HEK293 (cell line): ENCODE measurements around the gene TAGLN2.
A peak's percentile ranks its signal among the peaks of the same experiment; 100 is the strongest.

ENCODE experiments used
- CTCF ChIA-PET: fragments of 350-600 bp; formaldehyde crosslinking; extraction: SDS; loops from one replicate; lab custom pipeline; 2021; ENCODE audit warnings: antibody characterized with exemption; lab: Yijun Ruan, JAX
- POLR2A ChIA-PET: fragments of 300-600 bp; formaldehyde crosslinking; extraction: SDS; loops from one replicate; lab custom pipeline; 2020; ENCODE audit warnings: antibody characterized with exemption, inconsistent platforms; lab: Yijun Ruan, JAX
- H3K27ac ChIP-seq: fragments of 200-500 bp; sonication (Bioruptor generic); 2 replicates; pipeline ENCODE4 v1.5.1; 2014; ENCODE audit warnings: low read depth, low read length, control low read depth, inconsistent platforms; ENCODE audit errors: extremely low read depth
- H3K36me3 ChIP-seq, 2 experiments: fragments of 200-500 bp in 1 of 2; sonication (Bioruptor generic) in 1 of 2; 1 replicate in 1 of 2; 2 replicates in 1 of 2; pipeline ENCODE4 v1.5.1; 2014 to 2017; ENCODE audit warnings: inconsistent platforms in 2 of 2, low read length in 2 of 2; ENCODE audit not compliant: control insufficient read depth in 2 of 2, insufficient read depth in 1 of 2
- H3K4me1 ChIP-seq: fragments of 200-500 bp; sonication (Bioruptor generic); 2 replicates; pipeline ENCODE4 v1.5.1; 2014; ENCODE audit warnings: mild to moderate bottlenecking, low read length, inconsistent platforms; ENCODE audit not compliant: control insufficient read depth, insufficient read depth
- H3K4me3 ChIP-seq: 2 replicates; pipeline ENCODE4 v1.5.1; 2011; ENCODE audit warnings: low read depth, mild to moderate bottlenecking, control low read depth, low read length, moderate library complexity
- H3K9me3 ChIP-seq: fragments of 200-500 bp; sonication (Bioruptor generic); 2 replicates; pipeline ENCODE4 v1.5.1; 2014; ENCODE audit warnings: low read depth, low read length, inconsistent platforms; ENCODE audit not compliant: control insufficient read depth, insufficient read depth
- HOXC10 ChIP-seq: sonication (generic); formaldehyde crosslinking; IDR thresholded peaks from 2 replicates; pipeline ENCODE4 v1.8.1; 2023; ENCODE audit warnings: mild to moderate bottlenecking, missing genetic modification reagents
- IKZF3 ChIP-seq: fragments of 450-650 bp; IDR thresholded peaks from 2 replicates; pipeline ENCODE4 v1.5.0; 2018; ENCODE audit warnings: missing biosample characterization, mild to moderate bottlenecking, missing genetic modification characterization, moderate library complexity
- SP3 ChIP-seq: fragments of 450-650 bp; formaldehyde crosslinking; IDR thresholded peaks from 2 replicates; pipeline ENCODE4 v1.5.1; 2016; ENCODE audit warnings: missing biosample characterization, missing genetic modification characterization
- ZBTB17 ChIP-seq: fragments of 450-650 bp; formaldehyde crosslinking; IDR thresholded peaks from 2 replicates; pipeline ENCODE4 v1.5.1; 2016; ENCODE audit warnings: missing biosample characterization, missing genetic modification characterization
- ZBTB20 ChIP-seq: fragments of 450-650 bp; formaldehyde crosslinking; IDR thresholded peaks from 2 replicates; pipeline ENCODE4 v1.5.1; 2016; ENCODE audit warnings: missing biosample characterization, missing genetic modification characterization
- ZBTB48 ChIP-seq: fragments of 450-650 bp; formaldehyde crosslinking; IDR thresholded peaks from 2 replicates; pipeline ENCODE4 v1.5.1; 2016; ENCODE audit warnings: missing biosample characterization, missing genetic modification characterization
- ZEB2 ChIP-seq: fragments of 450-650 bp; formaldehyde crosslinking; IDR thresholded peaks from 2 replicates; pipeline ENCODE4 v1.5.1; 2016; ENCODE audit warnings: missing biosample characterization, missing genetic modification characterization
- ZNF10 ChIP-seq: fragments of 450-650 bp; formaldehyde crosslinking; IDR thresholded peaks from 2 replicates; pipeline ENCODE4 v1.5.1; 2017; ENCODE audit warnings: missing biosample characterization, missing genetic modification characterization
- ZNF341 ChIP-seq: fragments of 450-650 bp; formaldehyde crosslinking; IDR thresholded peaks from 2 replicates; pipeline ENCODE4; 2016; ENCODE audit warnings: low read depth, missing biosample characterization, missing genetic modification characterization
- ZNF366 ChIP-seq: fragments of 450-650 bp; formaldehyde crosslinking; conservative IDR thresholded peaks from 2 replicates; pipeline ENCODE4 v1.5.1; 2016; ENCODE audit warnings: missing biosample characterization, missing genetic modification characterization
- ZNF600 ChIP-seq: fragments of 450-650 bp; formaldehyde crosslinking; IDR thresholded peaks from 2 replicates; pipeline ENCODE4 v1.5.1; 2016; ENCODE audit warnings: missing biosample characterization, missing genetic modification characterization
- ZNF670 ChIP-seq: fragments of 450-650 bp; formaldehyde crosslinking; IDR thresholded peaks from 2 replicates; pipeline ENCODE4 v1.5.1; 2016; ENCODE audit warnings: missing biosample characterization, missing genetic modification characterization, low read depth
- TF ChIP-seq, protein P1 (sequence below): fragments of 450-650 bp; formaldehyde crosslinking; IDR thresholded peaks from 2 replicates; pipeline ENCODE4 v1.5.1; 2016; ENCODE audit warnings: missing biosample characterization, missing genetic modification characterization
- TF ChIP-seq, protein P2 (sequence below): fragments of 450-650 bp; formaldehyde crosslinking; IDR thresholded peaks from 2 replicates; pipeline ENCODE4 v1.5.1; 2016; ENCODE audit warnings: missing biosample characterization, missing genetic modification characterization
- TF ChIP-seq, protein P3 (sequence below): IDR thresholded peaks from 2 replicates; pipeline ENCODE4 v1.6.1; 2011; ENCODE audit warnings: mild to moderate bottlenecking, low read depth, low read length, borderline replicate concordance
- TF ChIP-seq, protein P4 (sequence below): fragments of 450-650 bp; formaldehyde crosslinking; IDR thresholded peaks from 2 replicates; pipeline ENCODE4; 2016; ENCODE audit warnings: missing biosample characterization, missing genetic modification characterization

Gene TAGLN2

DNA sequence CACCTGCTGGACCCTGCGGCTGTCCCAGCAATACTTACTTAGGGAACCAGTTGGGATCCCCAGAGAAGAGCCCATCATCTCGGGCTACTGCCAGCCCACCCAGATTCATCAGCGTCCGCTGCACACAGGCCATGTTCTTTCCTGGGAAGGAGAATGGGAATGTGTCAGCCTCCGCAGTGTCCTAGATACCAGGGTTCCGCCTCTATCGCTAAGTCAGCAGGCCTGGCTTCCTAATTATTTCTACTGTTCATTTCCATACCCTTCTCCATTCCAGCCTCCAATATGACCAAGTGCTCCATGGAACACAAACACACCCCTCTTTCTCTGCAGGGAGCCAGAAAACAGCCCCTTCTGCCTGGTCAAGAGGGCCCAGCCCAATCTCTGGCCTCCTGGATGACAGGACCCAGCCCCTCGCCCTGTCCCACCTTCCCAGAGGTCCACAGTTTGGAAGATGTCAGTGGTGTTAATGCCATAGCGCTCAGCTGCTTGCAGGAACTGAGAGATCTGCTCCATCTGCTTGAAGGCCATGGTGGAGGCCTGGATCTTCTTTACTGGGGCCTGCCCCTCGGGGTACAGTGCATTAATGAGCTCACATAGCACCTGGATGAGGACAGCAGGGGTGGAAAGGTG, 6.0 kb downstream of the TAGLN2 start:
- Histone ChIP-seq H3K4me3 (no peak overlapping the region), H3K36me3 (peaks cover 6 to 56% of the 10 kb centered on the region in 2 experiments; a peak in 2 of 3 replicates), H3K27ac (no peak overlapping the region), H3K4me1 (peaks cover 31% of the 10 kb centered on the region), H3K9me3 (no peaks in the 10 kb centered on the region)
- ChIA-PET POLR2A (interaction anchor here (0.8 to 1.5 kb wide), 2 partner anchors 13 to 29 kb away, joined by 3 read pairs; no protein-coding TSS in a partner anchor), CTCF (interaction anchor here (0.8 to 1.2 kb wide), 2 partner anchors 87 to 128 kb away, joined by 3 to 6 read pairs; no protein-coding TSS in a partner anchor)
- TF ChIP-seq SP3 (tag by site-specific recombination) (no peak), ZNF670 (tag by site-specific recombination) (no peak), HOXC10 (CRISPR knock-in tag) (no peak)
- TF ChIP-seq, protein P1, sequence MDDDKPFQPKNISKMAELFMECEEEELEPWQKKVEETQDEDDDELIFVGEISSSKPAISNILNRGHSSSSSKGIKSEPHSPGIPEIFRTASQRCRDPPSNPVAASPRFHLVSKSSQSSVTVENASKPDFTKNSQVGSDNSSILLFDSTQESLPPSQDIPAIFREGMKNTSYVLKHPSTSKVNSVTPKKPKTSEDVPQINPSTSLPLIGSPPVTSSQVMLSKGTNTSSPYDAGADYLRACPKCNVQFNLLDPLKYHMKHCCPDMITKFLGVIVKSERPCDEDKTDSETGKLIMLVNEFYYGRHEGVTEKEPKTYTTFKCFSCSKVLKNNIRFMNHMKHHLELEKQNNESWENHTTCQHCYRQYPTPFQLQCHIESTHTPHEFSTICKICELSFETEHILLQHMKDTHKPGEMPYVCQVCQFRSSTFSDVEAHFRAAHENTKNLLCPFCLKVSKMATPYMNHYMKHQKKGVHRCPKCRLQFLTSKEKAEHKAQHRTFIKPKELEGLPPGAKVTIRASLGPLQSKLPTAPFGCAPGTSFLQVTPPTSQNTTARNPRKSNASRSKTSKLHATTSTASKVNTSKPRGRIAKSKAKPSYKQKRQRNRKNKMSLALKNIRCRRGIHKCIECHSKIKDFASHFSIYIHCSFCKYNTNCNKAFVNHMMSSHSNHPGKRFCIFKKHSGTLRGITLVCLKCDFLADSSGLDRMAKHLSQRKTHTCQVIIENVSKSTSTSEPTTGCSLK, result no peak

DNA sequence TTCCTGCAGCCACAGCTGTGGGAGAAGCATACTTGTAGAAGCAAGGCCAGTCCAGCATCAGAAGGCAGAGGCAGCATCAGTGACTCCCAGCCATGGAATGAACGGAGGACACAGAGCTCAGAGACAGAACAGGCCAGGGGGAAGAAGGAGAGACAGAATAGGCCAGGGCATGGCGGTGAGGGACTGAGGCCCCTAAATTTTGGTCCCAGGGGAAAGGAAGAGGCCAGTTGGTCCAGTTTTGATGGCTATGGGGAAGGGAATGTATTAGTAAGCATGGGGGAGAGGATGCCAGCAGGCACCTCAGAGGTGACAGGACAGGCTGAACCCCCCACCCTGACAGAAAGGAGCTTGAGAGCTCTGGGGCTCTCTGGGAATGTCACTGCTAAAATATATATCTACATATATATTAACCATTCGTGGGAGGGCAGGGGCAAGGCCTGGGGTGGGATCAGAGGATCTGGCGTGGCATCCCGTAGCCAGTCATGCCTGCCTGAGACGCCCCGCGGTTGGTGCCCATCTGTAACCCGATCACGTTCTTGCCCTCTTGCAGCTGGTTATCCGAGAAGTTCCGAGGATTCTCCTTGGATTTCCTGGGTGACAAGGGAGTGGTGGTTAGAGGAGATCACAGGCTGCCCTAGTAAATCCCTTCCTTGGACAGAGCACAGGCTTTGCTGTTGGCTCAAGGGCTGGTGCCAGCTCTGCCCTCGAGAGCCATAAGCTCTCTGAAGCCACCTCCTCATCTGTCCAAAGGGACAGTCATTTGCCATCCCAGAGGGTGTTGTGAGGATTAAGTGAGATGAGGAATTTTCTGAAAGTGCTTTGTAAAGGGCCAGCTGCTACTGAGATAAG, 6.7 kb downstream of the TAGLN2 start:
- peaks cover 6 to 56% of the 10 kb centered on the region in 2 experiments; a peak in 2 of 3 replicates for H3K36me3 ChIP-seq
- CTCF ChIA-PET, result interaction anchor here (0.6 to 1.2 kb wide), 3 partner anchors 87 to 129 kb away, joined by 3 to 6 read pairs (median 3); no protein-coding TSS in a partner anchor
- TF ChIP-seq, protein P2, sequence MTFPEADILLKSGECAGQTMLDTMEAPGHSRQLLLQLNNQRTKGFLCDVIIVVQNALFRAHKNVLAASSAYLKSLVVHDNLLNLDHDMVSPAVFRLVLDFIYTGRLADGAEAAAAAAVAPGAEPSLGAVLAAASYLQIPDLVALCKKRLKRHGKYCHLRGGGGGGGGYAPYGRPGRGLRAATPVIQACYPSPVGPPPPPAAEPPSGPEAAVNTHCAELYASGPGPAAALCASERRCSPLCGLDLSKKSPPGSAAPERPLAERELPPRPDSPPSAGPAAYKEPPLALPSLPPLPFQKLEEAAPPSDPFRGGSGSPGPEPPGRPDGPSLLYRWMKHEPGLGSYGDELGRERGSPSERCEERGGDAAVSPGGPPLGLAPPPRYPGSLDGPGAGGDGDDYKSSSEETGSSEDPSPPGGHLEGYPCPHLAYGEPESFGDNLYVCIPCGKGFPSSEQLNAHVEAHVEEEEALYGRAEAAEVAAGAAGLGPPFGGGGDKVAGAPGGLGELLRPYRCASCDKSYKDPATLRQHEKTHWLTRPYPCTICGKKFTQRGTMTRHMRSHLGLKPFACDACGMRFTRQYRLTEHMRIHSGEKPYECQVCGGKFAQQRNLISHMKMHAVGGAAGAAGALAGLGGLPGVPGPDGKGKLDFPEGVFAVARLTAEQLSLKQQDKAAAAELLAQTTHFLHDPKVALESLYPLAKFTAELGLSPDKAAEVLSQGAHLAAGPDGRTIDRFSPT (tag by site-specific recombination), result 0 out of 2 replicates have a peak, but pooled peaks have one; percentile 19
- TF ChIP-seq, protein P3, sequence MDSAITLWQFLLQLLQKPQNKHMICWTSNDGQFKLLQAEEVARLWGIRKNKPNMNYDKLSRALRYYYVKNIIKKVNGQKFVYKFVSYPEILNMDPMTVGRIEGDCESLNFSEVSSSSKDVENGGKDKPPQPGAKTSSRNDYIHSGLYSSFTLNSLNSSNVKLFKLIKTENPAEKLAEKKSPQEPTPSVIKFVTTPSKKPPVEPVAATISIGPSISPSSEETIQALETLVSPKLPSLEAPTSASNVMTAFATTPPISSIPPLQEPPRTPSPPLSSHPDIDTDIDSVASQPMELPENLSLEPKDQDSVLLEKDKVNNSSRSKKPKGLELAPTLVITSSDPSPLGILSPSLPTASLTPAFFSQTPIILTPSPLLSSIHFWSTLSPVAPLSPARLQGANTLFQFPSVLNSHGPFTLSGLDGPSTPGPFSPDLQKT, result no peak
- TF ChIP-seq, all 188 proteins: peak for 1
- H3K9me3 ChIP-seq, result no peaks in the 10 kb centered on the region
- H3K4me1 ChIP-seq, result peaks cover 34% of the 10 kb centered on the region
- POLR2A ChIA-PET, result interaction anchor here (0.8 to 1.5 kb wide), 2 partner anchors 12 to 28 kb away, joined by 3 read pairs; no protein-coding TSS in a partner anchor
- no peak overlapping the region for H3K4me3 ChIP-seq
- no peak overlapping the region for H3K27ac ChIP-seq

GRCh38 chr1:159917533-159918351, 7.6 kb downstream of the TAGLN2 start:
- peaks cover 34% of the 10 kb centered on the region for H3K4me1 ChIP-seq
- ChIA-PET CTCF (interaction anchor here (0.8 to 3.3 kb wide), 5 partner anchors 17 to 119 kb away, joined by 3 to 8 read pairs (median 6); no protein-coding TSS in a partner anchor), POLR2A (interaction anchor here (1.3 to 1.5 kb wide), 2 partner anchors 25 to 27 kb away, joined by 3 read pairs; no protein-coding TSS in a partner anchor)
- H3K4me3 ChIP-seq, result no peak overlapping the region
- H3K9me3 ChIP-seq, result no peaks in the 10 kb centered on the region
- H3K27ac ChIP-seq, result peak overlapping the region; percentile 40
- peaks cover 6 to 54% of the 10 kb centered on the region in 2 experiments; a peak in 2 of 3 replicates for H3K36me3 ChIP-seq
- TF ChIP-seq ZNF341 (peak; percentile 98), ZNF366 (peak; percentile 21; the same call in 1 of the 2 replicates), ZBTB20 (tag by site-specific recombination) (0 out of 2 replicates have a peak, but pooled peaks have one; percentile 31), ZNF600 (tag by site-specific recombination) (peak; percentile 80), ZNF10 (tag by site-specific recombination) (peak; percentile 82), ZBTB17 (tag by site-specific recombination) (peak; percentile 52; the same call in 1 of the 2 replicates), IKZF3 (tag by site-specific recombination) (no peak), ZEB2 (tag by site-specific recombination) (0 out of 2 replicates have a peak, but pooled peaks have one; percentile 14), ZBTB48 (no peak)
- TF ChIP-seq, protein P4, sequence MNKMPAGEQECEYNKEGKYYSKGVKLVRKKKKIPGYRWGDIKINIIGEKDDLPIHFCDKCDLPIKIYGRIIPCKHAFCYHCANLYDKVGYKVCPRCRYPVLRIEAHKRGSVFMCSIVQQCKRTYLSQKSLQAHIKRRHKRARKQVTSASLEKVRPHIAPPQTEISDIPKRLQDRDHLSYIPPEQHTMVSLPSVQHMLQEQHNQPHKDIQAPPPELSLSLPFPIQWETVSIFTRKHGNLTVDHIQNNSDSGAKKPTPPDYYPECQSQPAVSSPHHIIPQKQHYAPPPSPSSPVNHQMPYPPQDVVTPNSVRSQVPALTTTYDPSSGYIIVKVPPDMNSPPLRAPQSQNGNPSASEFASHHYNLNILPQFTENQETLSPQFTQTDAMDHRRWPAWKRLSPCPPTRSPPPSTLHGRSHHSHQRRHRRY (tag by site-specific recombination), result no peak
- TF ChIP-seq, protein P3, result no peak
